ENCODE data around the gene STAM2. TPM values are rescaled to one million over a fixed set of nuclear protein-coding genes. Genes with fewer than 3 reads are reported as not detected.
"Not testable (repeated sequence)": the region's sequence is repeated elsewhere in the genome, so short reads cannot be mapped to it uniquely, and the experiment has no call there.

STAM2 gene
- total and polyA plus RNA-seq, 9 donors: 9.5 to 40.0 (median 33.3) TPM

- TF ChIP-seq POLR2A (IDR thresholded peaks at IDR 0.05) (no peak), EP300 (IDR thresholded peaks at IDR 0.05) (no peak)
- TF ChIP-seq, protein P1, sequence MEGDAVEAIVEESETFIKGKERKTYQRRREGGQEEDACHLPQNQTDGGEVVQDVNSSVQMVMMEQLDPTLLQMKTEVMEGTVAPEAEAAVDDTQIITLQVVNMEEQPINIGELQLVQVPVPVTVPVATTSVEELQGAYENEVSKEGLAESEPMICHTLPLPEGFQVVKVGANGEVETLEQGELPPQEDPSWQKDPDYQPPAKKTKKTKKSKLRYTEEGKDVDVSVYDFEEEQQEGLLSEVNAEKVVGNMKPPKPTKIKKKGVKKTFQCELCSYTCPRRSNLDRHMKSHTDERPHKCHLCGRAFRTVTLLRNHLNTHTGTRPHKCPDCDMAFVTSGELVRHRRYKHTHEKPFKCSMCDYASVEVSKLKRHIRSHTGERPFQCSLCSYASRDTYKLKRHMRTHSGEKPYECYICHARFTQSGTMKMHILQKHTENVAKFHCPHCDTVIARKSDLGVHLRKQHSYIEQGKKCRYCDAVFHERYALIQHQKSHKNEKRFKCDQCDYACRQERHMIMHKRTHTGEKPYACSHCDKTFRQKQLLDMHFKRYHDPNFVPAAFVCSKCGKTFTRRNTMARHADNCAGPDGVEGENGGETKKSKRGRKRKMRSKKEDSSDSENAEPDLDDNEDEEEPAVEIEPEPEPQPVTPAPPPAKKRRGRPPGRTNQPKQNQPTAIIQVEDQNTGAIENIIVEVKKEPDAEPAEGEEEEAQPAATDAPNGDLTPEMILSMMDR (IDR thresholded peaks at IDR 0.05): no peak
- intact Hi-C loops (cut with DNase I): loop anchor here in 2 of 4 donors (5.0 to 10.0 kb wide), 2 partner anchors 151 to 454 kb away; partner anchors contain the start of gene FMNL2 (in 1 of the 2)
- no peak overlapping the region for H3K27ac ChIP-seq
- no peaks in the 10 kb centered on the region for H3K36me3 ChIP-seq
- no peak overlapping the region for H3K4me3 ChIP-seq
- H3K4me1 ChIP-seq (ENCODE audit: insufficient read depth): no peaks in the 10 kb centered on the region
- H3K9me3 ChIP-seq: no peaks in the 10 kb centered on the region
- no peak for DNase-seq
- no peaks in the 10 kb centered on the region for H3K27me3 ChIP-seq
- WGBS, 3 donors: 0% methylated on average over 1 of the region's 1 CpG
Measured at GRCh38 chr2:152183401-152184073, 8.0 kb upstream of the STAM2 start.

GRCh38 chr2:152177667-152178066 is 2.1 kb upstream of the STAM2 start:
- intact Hi-C loops (cut with DNase I): loop anchor here in 2 of 4 donors (5.0 to 10.0 kb wide), 2 partner anchors 143 to 540 kb away; partner anchors contain the start of genes ARL6IP6 (in 1 of the 2) and PRPF40A (in 1 of the 2)

GRCh38 chr2:152176113-152176714 is 651 bp upstream of the STAM2 start:
- intact Hi-C loops (cut with DNase I): loop anchor here in 2 of 4 donors (5.0 to 10.0 kb wide), 2 partner anchors 141 to 541 kb away; partner anchors contain the start of genes ARL6IP6 (in 1 of the 2) and PRPF40A (in 1 of the 2)
- Histone ChIP-seq H3K36me3 (no peaks in the 10 kb centered on the region), H3K4me1 (ENCODE audit: insufficient read depth) (peaks cover 4% of the 10 kb centered on the region), H3K9me3 (no peaks in the 10 kb centered on the region), H3K4me3 (peak overlapping the region; percentile 93), H3K27ac (peak overlapping the region; percentile 60 to 92), H3K27me3 (no peaks in the 10 kb centered on the region)
- DNase-seq: no peak
- WGBS, 3 donors: 2 to 3% (median 2%) methylated on average over 29 of the region's 29 CpGs
- TF ChIP-seq, protein P1 (IDR thresholded peaks at IDR 0.05): no peak
- no peak for TF ChIP-seq POLR2A (IDR thresholded peaks at IDR 0.05)
- TF ChIP-seq EP300 (IDR thresholded peaks at IDR 0.05): no peak

More at GRCh38 chr2:152177667-152178066, 2.1 kb upstream of the STAM2 start:
- not testable (repeated sequence) for H3K27ac ChIP-seq; DNase-seq; H3K4me1 ChIP-seq (ENCODE audit: insufficient read depth); H3K27me3 ChIP-seq; H3K4me3 ChIP-seq; H3K9me3 ChIP-seq; H3K36me3 ChIP-seq
- WGBS, 3 donors: 95 to 96% (median 95%) methylated on average over 6 to 7 of the region's 7 CpGs

DNA sequence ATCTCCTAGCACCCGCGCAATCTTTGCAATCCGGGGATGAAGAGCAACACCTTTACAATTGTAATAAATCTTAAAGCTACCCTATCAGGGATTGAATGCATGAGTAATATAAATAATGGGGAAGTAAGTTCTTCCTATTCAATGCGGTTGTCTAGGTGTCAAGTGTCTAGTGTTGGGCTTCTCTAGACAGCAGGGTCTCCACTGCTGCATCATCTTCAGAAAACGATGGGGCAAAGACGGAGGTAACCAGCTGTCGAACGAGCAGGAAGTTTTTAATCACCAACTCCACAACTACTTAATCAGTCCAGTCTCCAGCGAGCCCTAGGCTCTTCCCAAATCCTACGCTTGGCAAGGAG is 573 bp downstream of the STAM2 start:
- intact Hi-C loops (cut with DNase I): loop anchor here in 2 of 4 donors (5.0 to 10.0 kb wide), 2 partner anchors 140 to 542 kb away; partner anchors contain the start of genes ARL6IP6 (in 1 of the 2) and PRPF40A (in 1 of the 2)

More for the DNA sequence above, 573 bp downstream of the STAM2 start:
- no peaks in the 10 kb centered on the region for H3K9me3 ChIP-seq
- DNase-seq: no peak
- no peak for TF ChIP-seq EP300 (IDR thresholded peaks at IDR 0.05)
- TF ChIP-seq, protein P1 (IDR thresholded peaks at IDR 0.05): no peak
- no peak for TF ChIP-seq POLR2A (IDR thresholded peaks at IDR 0.05)
- H3K4me3 ChIP-seq: peak overlapping the region; percentile 93
- H3K4me1 ChIP-seq (ENCODE audit: insufficient read depth): peaks cover 4% of the 10 kb centered on the region
- 1% methylated on average over 10 of the region's 10 CpGs for WGBS, 3 donors
- peak overlapping the region; percentile 60 to 92 for H3K27ac ChIP-seq
- no peaks in the 10 kb centered on the region for H3K27me3 ChIP-seq
- H3K36me3 ChIP-seq: no peaks in the 10 kb centered on the region

Data from ovary (tissue), 9 donors.